ENCODE measurements around the gene TMEM121B.

Gene TMEM121B

GRCh38 chr22:17109976-17110375 is 11.2 kb downstream of the TMEM121B start:
- no peak for DNase-seq

- DNase-seq, result no peak
Observed at GRCh38 chr22:17109113-17109865, 11.9 kb downstream of the TMEM121B start.

DNA sequence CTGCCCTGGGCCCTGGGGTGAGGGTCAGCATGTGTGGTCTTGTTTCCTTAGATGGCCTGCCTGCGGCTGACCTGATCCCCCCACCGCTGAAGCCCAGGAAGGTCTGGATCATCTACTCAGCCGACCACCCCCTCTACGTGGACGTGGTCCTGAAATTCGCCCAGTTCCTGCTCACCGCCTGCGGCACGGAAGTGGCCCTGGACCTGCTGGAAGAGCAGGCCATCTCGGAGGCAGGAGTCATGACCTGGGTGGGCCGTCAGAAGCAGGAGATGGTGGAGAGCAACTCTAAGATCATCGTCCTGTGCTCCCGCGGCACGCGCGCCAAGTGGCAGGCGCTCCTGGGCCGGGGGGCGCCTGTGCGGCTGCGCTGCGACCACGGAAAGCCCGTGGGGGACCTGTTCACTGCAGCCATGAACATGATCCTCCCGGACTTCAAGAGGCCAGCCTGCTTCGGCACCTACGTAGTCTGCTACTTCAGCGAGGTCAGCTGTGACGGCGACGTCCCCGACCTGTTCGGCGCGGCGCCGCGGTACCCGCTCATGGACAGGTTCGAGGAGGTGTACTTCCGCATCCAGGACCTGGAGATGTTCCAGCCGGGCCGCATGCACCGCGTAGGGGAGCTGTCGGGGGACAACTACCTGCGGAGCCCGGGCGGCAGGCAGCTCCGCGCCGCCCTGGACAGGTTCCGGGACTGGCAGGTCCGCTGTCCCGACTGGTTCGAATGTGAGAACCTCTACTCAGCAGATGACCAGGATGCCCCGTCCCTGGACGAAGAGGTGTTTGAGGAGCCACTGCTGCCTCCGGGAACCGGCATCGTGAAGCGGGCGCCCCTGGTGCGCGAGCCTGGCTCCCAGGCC is 12.7 kb downstream of the TMEM121B start:
- no peak for DNase-seq

GRCh38 chr22:17107547-17107810 is 13.7 kb downstream of the TMEM121B start:
- no peak for DNase-seq

GRCh38 chr22:17106785-17107546 is 14.2 kb downstream of the TMEM121B start:
- no peak for DNase-seq

DNA sequence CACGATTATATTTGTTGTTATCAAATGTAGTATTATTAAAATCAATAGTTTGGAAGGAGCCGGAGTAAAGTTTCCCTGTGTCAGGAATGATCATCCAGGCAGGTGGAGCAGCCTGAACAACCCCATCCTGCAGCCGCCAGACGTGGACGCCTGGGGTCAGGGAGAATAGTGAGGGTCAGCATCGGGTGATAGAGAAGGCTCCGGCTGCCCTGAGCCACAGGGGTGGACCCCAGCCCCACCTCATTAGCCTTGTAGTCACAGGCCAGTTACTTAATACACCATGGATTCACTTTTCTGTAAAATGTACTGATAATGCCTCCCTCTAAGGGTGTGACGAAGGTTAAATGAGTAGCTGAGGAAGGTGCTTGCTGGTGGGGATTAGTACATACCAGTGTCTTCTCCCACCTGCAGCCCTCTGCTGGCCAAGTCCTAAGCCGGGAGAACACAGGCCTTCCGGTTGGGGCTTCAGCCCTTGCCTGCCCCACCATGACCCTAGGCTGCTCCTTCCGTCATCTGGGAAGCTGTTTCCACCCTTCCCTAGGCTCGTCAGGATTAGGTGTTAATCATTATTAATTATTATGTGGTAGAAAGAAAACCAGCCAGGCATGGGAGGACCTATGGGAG is 14.9 kb downstream of the TMEM121B start:
- no peak for DNase-seq

DNA sequence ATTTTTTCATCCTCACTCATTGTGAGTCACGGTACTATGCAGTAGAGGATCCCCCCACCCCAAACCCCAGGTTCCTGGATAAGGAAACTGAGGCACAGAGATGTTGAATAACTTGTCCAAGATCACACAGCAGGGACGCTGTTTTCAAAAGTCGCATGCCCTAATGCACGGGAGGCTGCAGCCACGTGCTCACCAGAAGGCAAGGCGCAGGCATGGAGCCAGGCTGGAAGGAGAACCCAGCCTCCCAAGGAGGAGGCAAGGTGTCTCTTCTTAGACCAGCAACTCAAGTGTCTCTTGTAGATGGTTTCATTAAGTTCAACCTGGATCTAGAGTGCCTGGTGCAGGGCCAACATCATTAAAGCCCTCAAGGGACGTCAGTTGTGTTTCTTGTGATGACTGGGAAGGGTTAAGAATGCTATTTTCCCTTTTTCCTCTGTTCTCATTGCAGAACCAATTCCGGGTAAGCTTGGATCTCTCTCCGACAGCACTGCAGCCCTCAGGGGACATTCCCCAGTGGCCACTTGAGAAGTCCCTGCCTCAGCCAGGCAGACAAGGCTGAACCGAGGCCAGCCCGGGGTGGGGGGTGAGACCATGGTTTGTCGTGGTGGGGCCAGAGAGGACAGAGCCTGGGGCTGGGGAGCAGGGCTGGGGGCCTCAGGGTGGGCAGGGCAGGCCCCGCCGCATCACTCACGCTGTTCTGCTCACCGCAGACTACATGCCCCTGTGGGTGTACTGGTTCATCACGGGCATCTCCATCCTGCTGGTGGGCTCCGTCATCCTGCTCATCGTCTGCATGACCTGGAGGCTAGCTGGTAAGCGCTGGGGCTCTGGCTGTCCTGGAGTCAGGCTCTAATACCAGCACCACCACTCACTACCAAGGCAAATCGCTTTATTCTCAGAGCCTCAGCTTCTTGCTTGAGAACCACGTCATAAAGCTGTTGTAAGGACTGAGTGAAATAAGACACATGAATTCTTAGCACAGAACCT is 15.7 kb downstream of the TMEM121B start:
- no peak for DNase-seq

GRCh38 chr22:17104336-17104935 is 16.7 kb downstream of the TMEM121B start:
- DNase-seq, result no peak

GRCh38 chr22:17103351-17103750 is 17.8 kb downstream of the TMEM121B start:
- DNase-seq, result no peak

DNA sequence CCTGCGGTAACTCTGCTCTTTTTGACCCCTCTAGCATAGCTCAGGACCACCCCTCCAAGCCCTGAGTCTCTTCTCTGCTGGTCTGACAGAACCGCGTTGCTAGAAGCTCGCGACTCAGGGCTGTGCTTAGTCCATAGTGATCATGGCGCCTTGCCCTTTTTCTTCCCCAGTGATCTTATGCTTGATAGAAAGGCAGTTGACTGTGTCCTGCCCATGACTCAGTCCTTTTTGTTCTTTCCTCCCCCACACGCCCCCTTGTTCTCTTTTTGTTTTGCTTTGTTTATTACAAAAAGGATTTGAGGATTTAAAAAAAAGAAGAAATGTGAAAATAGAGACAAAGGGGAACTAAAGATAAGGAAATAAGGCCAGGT is 18.9 kb downstream of the TMEM121B start:
- DNase-seq, result no peak

- no peak for DNase-seq
Observed at GRCh38 chr22:17101475-17102296, 19.5 kb downstream of the TMEM121B start.

GRCh38 chr22:17100621-17101020 is 20.5 kb downstream of the TMEM121B start:
- no peak for DNase-seq

- DNase-seq, result no peak
Observed at GRCh38 chr22:17098379-17098819, 22.8 kb downstream of the TMEM121B start.

DNA sequence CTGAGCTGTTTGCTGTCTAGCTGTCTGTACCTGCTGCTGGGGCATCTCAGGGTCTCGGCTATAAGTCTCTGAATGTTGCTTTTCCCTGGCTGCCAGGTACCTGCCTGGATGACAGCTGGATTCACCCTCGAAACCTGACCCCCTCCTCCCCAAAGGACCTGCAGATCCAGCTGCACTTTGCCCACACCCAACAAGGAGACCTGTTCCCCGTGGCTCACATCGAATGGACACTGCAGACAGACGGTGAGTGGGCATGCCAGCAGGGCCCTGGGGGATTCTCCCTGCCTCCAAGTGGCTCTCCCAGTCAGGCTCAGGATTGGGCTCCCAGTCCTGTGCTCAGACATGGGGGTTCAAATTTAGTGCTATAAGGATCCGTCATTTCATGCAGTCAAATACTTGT is 23.5 kb downstream of the TMEM121B start:
- DNase-seq, result no peak

DNA sequence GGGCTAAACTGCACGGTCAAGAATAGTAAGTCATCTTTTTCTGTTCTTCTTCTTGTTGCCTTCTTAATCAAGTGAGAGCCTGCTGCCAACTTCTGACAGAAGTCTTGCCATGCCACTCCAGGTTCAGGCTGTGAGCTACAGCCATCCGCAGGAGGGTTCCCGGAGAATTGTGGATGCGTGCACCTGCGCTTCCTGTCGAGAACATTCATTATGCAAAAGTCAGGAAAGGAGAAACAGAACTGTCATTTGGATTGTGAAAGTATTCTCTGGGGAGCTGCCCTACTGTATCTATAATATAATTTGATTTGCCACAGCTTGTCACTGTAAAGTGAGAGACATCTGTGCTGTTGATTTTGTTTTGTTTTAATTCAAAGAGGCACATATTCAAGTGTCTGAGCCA is 24.1 kb downstream of the TMEM121B start:
- DNase-seq, result no peak

GRCh38 chr22:17096071-17096470 is 25.1 kb downstream of the TMEM121B start:
- DNase-seq, result no peak

DNA sequence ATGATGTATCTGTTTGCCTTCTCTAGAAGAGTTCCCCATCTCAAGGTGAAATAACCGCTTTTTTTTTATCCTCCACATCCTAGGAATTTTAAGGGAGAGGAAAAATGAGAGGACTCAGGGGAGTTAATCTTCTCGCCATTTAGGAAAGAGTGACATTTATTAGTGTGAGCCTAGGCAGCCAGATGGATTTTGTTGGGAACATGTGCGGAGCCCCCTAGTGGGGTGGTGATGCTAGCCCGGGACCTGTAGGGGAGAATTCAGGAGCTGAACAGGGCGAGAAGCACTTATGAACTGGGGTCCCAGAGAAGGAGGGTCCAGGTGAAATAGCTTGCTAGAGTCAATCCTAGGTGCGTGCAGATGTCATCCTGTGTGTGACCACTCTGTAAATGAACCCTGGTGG is 25.6 kb downstream of the TMEM121B start:
- no peak for DNase-seq

GRCh38 chr22:17093081-17093480 is 28.1 kb downstream of the TMEM121B start:
- DNase-seq, result no peak

DNA sequence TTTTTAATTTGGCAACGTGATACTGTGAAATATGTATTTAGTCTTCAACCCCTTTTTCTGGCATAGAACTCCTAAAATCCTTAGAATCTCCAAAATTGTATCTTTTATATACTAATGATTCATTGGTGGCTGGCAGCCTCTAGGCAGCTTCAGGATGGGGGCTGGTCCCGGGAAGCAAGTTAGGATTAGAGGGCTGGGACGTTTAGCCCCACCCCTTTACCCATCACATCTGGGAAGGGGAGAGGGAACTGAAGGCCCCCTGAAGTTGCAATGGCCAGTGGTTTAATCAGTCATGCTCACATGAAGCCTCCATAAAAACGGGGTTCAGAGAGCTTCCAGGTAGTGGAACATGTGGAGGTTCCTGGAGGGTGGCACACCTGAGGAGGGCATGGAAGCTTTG is 29.3 kb downstream of the TMEM121B start:
- DNase-seq, result no peak

DNA sequence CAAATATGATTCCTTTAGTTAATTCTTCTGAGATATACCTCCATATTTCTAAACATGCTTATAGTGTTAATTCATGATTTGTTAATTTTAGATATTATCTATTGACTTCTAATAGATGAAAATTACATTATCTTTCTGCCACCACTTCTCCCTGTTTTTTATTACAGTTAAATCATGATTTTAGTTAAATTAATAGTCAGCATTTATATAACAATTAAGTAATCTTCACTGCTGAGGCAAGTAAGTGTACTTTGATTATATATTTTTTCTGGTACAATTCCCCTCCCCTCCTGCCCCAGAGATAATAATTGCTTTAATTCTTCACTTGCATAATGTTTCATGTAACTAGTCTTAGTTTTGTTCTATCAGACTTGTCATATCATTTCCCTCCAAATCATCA is 30.6 kb downstream of the TMEM121B start:
- DNase-seq, result no peak

All from NCI-H1105 treated with DMSO at 0.1 percent for 48 hours (cell line).